Liver (tissue), 9 donors: Measurements from ENCODE around the gene GPR107. TPM values are rescaled to one million over a fixed set of nuclear protein-coding genes. Genes with fewer than 3 reads are reported as not detected.

ENCODE experiments used
- DNase-seq: peaks from one replicate; pipeline ENCODE4 v3.0.0-alpha.2; 2017; ENCODE audit warnings: low spot score
- H3K27ac ChIP-seq, 2 donors: one replicate each; pipeline ENCODE4 v1.7.0; 2013; ENCODE audit warnings: inconsistent platforms in 2 of 2, low read length in 2 of 2, control low read depth in 1 of 2, low read depth in 1 of 2, mild to moderate bottlenecking in 1 of 2
- H3K27me3 ChIP-seq, 4 donors: one replicate each; pipeline versions ENCODE4 v1.6.1 to v1.7.0; 2013; ENCODE audit warnings: low read length in 3 of 4, inconsistent platforms in 1 of 4, mild to moderate bottlenecking in 1 of 4, moderate library complexity in 1 of 4; ENCODE audit not compliant: control insufficient read depth in 4 of 4, insufficient read depth in 4 of 4
- H3K36me3 ChIP-seq, 4 donors: one replicate each; pipeline versions ENCODE4 v1.6.1 to v1.7.0; 2013; ENCODE audit warnings: low read length in 3 of 4, mild to moderate bottlenecking in 3 of 4, low read depth in 1 of 4, moderate library complexity in 1 of 4; ENCODE audit not compliant: control insufficient read depth in 4 of 4, insufficient read depth in 3 of 4
- H3K4me1 ChIP-seq, 4 donors: one replicate each; pipeline versions ENCODE4 v1.6.1 to v1.7.0; 2013; ENCODE audit warnings: low read length in 3 of 4, mild to moderate bottlenecking in 3 of 4, moderate library complexity in 1 of 4; ENCODE audit not compliant: control insufficient read depth in 4 of 4, insufficient read depth in 4 of 4
- H3K4me3 ChIP-seq, 3 donors: one replicate each; pipeline versions ENCODE4 v1.6.1 to v1.7.0; 2013; ENCODE audit warnings: low read length in 3 of 3, control low read depth in 1 of 3, low read depth in 1 of 3, mild to moderate bottlenecking in 1 of 3
- H3K9ac ChIP-seq, 2 donors: one replicate each; pipeline ENCODE4 v1.7.0; 2013; ENCODE audit warnings: low read length in 2 of 2, mild to moderate bottlenecking in 2 of 2, moderate library complexity in 2 of 2, control low read depth in 1 of 2, low read depth in 1 of 2
- H3K9me3 ChIP-seq, 4 donors: one replicate each; pipeline versions ENCODE4 v1.6.1 to v1.7.0; 2013; ENCODE audit warnings: low read length in 3 of 4; ENCODE audit not compliant: control insufficient read depth in 4 of 4
- EGR1 ChIP-seq, 2 donors: IDR thresholded peaks; 2 replicates each; pipeline ENCODE4 v1.6.1; 2016 to 2018; ENCODE audit warnings: antibody characterized with exemption in 2 of 2, low read depth in 2 of 2
- FOXA1 ChIP-seq: IDR thresholded peaks from 2 replicates; pipeline ENCODE4 v1.6.1; 2016; ENCODE audit warnings: antibody characterized with exemption
- FOXA2 ChIP-seq: IDR thresholded peaks from 2 replicates; pipeline ENCODE4 v1.6.1; 2016; ENCODE audit warnings: antibody characterized with exemption
- GABPA ChIP-seq, 2 donors: IDR thresholded peaks in 1 of 2; conservative IDR thresholded peaks in 1 of 2; 2 replicates each; pipeline ENCODE4 v1.6.1; 2016; ENCODE audit warnings: antibody characterized with exemption in 2 of 2, mild to moderate bottlenecking in 1 of 2, moderate library complexity in 1 of 2
- HNF4A ChIP-seq, 2 donors: conservative IDR thresholded peaks; 2 replicates each; pipeline ENCODE4 v1.6.1; 2016; ENCODE audit warnings: antibody characterized with exemption in 2 of 2, mild to moderate bottlenecking in 2 of 2
- HNF4G ChIP-seq: IDR thresholded peaks from 2 replicates; pipeline ENCODE4 v1.6.1; 2016; ENCODE audit warnings: antibody characterized with exemption
- JUND ChIP-seq, 2 donors: IDR thresholded peaks; 2 replicates each; pipeline ENCODE4 v1.6.1; 2016; ENCODE audit warnings: antibody characterized with exemption in 2 of 2
- NR2F2 ChIP-seq: IDR thresholded peaks from 2 replicates; pipeline ENCODE4 v1.6.1; 2016; ENCODE audit warnings: antibody characterized with exemption
- RAD21 ChIP-seq, 2 donors: IDR thresholded peaks; 2 replicates each; pipeline ENCODE4 v1.6.1; 2016; ENCODE audit warnings: antibody characterized with exemption in 2 of 2, mild to moderate bottlenecking in 2 of 2
- RXRA ChIP-seq, 2 donors: IDR thresholded peaks; 2 replicates each; pipeline ENCODE4 v1.6.1; 2017 to 2018; ENCODE audit warnings: antibody characterized with exemption in 2 of 2, mild to moderate bottlenecking in 1 of 2
- SP1 ChIP-seq: IDR thresholded peaks from 2 replicates; pipeline ENCODE4 v1.6.1; 2018; ENCODE audit warnings: antibody characterized with exemption, mild to moderate bottlenecking
- TAF1 ChIP-seq: conservative IDR thresholded peaks from 2 replicates; pipeline ENCODE4 v1.6.1; 2016; ENCODE audit warnings: antibody characterized with exemption, mild to moderate bottlenecking
- YY1 ChIP-seq: IDR thresholded peaks from 2 replicates; pipeline ENCODE4 v1.6.1; 2016; ENCODE audit warnings: antibody characterized with exemption, mild to moderate bottlenecking
- WGBS: extraction: QIAGEN DNeasy Blood & Tissue Kit; methylation state at CpG from one replicate; pipeline ENCODE4 v1.1.7; 2013; 5-methylcytosine and 5-hydroxymethylcytosine counted together
- polyA plus RNA-seq, 2 donors: library from polyadenylated mRNA; stranded (reverse) in 1 of 2; unstranded in 1 of 2; fragments of 200-250 nt in 1 of 2; fragments of >200 nt in 1 of 2; fragmentation: Nextera tagmentation in 1 of 2; extraction: Ambion mirVana in 1 of 2; gene quantifications; one replicate each; pipeline versions ENCODE4 v1.2.1 to v1.2.3, GENCODE V29; 2013 to 2015
- total RNA-seq, 2 donors: library from RNA; depleted of rRNA; stranded (reverse); fragments of >200 nt; gene quantifications; one replicate each; pipeline ENCODE4 v1.2.3, GENCODE V29; 2014
- TF ChIP-seq, protein P1 (sequence below): fragments of 150-350 bp; IDR thresholded peaks from 2 replicates; pipeline ENCODE4 v1.5.1; 2017; ENCODE audit warnings: improper control_type of control experiment, low read depth, low read length; ENCODE audit not compliant: missing input control
- TF ChIP-seq, protein P2 (sequence below): IDR thresholded peaks from 2 replicates; pipeline ENCODE4 v1.6.1; 2016; ENCODE audit warnings: antibody characterized with exemption, mild to moderate bottlenecking
- TF ChIP-seq, protein P3 (sequence below): IDR thresholded peaks from 2 replicates; pipeline ENCODE4 v1.6.1; 2016; ENCODE audit warnings: antibody characterized with exemption
- TF ChIP-seq, protein P4 (sequence below): IDR thresholded peaks from 2 replicates; pipeline ENCODE4 v1.6.1; 2016; ENCODE audit warnings: antibody characterized with exemption
- TF ChIP-seq, protein P5 (sequence below): IDR thresholded peaks from 2 replicates; pipeline ENCODE4 v1.6.1; 2016; ENCODE audit warnings: antibody characterized with exemption
- donor health status: healthy.
- donor health status: healthy.
- donor health status: healthy.
- donor health status: healthy.
- donor health status: healthy.

Gene GPR107
- total and polyA plus RNA-seq, 4 donors: 3.8 to 17.2 (median 11.4) TPM

DNA sequence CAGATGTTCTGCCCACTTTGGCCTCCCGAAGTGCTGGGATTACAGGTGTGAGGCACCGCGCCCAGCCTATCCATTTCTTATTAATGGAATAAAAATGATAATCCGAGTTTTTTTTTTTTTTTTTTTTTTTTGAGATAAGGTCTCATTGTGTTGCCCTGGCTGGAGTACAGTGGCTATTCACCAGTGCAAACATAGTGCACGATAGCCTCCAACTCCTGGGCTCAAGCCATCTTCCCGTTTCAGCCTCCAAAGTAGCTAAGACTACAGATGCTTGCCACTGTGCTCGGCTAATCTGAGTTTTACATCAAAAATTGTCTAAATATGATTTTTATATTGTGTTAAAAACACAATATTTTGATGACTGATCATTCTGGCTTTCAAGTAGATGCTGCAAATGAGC lies 6.6 kb downstream of the GPR107 start:
- TF ChIP-seq YY1 (no peak), EGR1 (IDR thresholded peaks at IDR 0.05; ENCODE audit: low read depth in 2 of 2) (no peak), HNF4G (no peak), NR2F2 (no peak), TAF1 (no peak), GABPA (IDR thresholded peaks at IDR 0.05 in 1 of 2, conservative IDR thresholded peaks at IDR 0.05 in 1 of 2) (no peak), SP1 (no peak), FOXA1 (no peak), RXRA (IDR thresholded peaks at IDR 0.05) (no peak)
- TF ChIP-seq, protein P1, sequence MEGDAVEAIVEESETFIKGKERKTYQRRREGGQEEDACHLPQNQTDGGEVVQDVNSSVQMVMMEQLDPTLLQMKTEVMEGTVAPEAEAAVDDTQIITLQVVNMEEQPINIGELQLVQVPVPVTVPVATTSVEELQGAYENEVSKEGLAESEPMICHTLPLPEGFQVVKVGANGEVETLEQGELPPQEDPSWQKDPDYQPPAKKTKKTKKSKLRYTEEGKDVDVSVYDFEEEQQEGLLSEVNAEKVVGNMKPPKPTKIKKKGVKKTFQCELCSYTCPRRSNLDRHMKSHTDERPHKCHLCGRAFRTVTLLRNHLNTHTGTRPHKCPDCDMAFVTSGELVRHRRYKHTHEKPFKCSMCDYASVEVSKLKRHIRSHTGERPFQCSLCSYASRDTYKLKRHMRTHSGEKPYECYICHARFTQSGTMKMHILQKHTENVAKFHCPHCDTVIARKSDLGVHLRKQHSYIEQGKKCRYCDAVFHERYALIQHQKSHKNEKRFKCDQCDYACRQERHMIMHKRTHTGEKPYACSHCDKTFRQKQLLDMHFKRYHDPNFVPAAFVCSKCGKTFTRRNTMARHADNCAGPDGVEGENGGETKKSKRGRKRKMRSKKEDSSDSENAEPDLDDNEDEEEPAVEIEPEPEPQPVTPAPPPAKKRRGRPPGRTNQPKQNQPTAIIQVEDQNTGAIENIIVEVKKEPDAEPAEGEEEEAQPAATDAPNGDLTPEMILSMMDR: no peak
- TF ChIP-seq, protein P2, sequence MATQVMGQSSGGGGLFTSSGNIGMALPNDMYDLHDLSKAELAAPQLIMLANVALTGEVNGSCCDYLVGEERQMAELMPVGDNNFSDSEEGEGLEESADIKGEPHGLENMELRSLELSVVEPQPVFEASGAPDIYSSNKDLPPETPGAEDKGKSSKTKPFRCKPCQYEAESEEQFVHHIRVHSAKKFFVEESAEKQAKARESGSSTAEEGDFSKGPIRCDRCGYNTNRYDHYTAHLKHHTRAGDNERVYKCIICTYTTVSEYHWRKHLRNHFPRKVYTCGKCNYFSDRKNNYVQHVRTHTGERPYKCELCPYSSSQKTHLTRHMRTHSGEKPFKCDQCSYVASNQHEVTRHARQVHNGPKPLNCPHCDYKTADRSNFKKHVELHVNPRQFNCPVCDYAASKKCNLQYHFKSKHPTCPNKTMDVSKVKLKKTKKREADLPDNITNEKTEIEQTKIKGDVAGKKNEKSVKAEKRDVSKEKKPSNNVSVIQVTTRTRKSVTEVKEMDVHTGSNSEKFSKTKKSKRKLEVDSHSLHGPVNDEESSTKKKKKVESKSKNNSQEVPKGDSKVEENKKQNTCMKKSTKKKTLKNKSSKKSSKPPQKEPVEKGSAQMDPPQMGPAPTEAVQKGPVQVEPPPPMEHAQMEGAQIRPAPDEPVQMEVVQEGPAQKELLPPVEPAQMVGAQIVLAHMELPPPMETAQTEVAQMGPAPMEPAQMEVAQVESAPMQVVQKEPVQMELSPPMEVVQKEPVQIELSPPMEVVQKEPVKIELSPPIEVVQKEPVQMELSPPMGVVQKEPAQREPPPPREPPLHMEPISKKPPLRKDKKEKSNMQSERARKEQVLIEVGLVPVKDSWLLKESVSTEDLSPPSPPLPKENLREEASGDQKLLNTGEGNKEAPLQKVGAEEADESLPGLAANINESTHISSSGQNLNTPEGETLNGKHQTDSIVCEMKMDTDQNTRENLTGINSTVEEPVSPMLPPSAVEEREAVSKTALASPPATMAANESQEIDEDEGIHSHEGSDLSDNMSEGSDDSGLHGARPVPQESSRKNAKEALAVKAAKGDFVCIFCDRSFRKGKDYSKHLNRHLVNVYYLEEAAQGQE: no peak
- TF ChIP-seq, protein P3, sequence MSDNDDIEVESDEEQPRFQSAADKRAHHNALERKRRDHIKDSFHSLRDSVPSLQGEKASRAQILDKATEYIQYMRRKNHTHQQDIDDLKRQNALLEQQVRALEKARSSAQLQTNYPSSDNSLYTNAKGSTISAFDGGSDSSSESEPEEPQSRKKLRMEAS: no peak
- H3K4me1 ChIP-seq: peaks cover 0 to 4% (median 0%) of the 10 kb centered on the region in 4 donors

DNA sequence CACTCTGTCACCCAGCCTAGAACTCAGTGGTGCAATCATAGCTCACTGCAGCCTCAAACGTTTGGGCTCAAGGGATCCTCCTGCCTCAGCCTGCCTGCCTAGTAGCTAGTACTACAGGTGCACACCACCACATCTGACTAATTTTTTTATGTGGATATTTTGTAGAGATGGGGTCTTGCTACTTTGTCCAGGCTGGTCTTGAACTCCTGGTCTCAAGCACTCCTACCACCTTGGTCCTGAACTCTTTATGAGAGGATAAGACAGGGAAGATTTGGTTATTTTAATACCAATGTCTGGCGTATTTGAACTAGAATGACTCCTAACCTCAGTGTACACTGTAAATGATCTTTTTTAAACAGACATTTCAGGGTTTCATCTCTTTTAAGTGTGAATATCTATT lies 9.0 kb downstream of the GPR107 start:
- no peaks in the 10 kb centered on the region for H3K27me3 ChIP-seq
- no peak overlapping the region for H3K27ac ChIP-seq
- peaks cover 0 to 6% (median 2%) of the 10 kb centered on the region in 4 donors for H3K36me3 ChIP-seq
- H3K9ac ChIP-seq: no peak overlapping the region
- 69% methylated on average over 2 of the region's 2 CpGs for WGBS
- H3K4me1 ChIP-seq: no peaks in the 10 kb centered on the region
- H3K9me3 ChIP-seq: no peaks in the 10 kb centered on the region
- TF ChIP-seq FOXA2 (no peak), HNF4G (no peak), HNF4A (conservative IDR thresholded peaks at IDR 0.05) (no peak), YY1 (no peak), EGR1 (IDR thresholded peaks at IDR 0.05; ENCODE audit: low read depth in 2 of 2) (no peak), TAF1 (no peak), FOXA1 (no peak), GABPA (IDR thresholded peaks at IDR 0.05 in 1 of 2, conservative IDR thresholded peaks at IDR 0.05 in 1 of 2) (no peak), JUND (IDR thresholded peaks at IDR 0.05) (no peak), SP1 (no peak), NR2F2 (no peak), RAD21 (IDR thresholded peaks at IDR 0.05) (no peak)
- TF ChIP-seq, protein P3: no peak
- TF ChIP-seq, protein P4, sequence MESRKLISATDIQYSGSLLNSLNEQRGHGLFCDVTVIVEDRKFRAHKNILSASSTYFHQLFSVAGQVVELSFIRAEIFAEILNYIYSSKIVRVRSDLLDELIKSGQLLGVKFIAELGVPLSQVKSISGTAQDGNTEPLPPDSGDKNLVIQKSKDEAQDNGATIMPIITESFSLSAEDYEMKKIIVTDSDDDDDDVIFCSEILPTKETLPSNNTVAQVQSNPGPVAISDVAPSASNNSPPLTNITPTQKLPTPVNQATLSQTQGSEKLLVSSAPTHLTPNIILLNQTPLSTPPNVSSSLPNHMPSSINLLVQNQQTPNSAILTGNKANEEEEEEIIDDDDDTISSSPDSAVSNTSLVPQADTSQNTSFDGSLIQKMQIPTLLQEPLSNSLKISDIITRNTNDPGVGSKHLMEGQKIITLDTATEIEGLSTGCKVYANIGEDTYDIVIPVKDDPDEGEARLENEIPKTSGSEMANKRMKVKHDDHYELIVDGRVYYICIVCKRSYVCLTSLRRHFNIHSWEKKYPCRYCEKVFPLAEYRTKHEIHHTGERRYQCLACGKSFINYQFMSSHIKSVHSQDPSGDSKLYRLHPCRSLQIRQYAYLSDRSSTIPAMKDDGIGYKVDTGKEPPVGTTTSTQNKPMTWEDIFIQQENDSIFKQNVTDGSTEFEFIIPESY: no peak
- TF ChIP-seq, protein P2: no peak
- TF ChIP-seq, protein P5, sequence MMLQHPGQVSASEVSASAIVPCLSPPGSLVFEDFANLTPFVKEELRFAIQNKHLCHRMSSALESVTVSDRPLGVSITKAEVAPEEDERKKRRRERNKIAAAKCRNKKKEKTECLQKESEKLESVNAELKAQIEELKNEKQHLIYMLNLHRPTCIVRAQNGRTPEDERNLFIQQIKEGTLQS: no peak
- no peak for DNase-seq
- no peak overlapping the region for H3K4me3 ChIP-seq

More for the DNA sequence above, 6.6 kb downstream of the GPR107 start:
- no peak overlapping the region for H3K4me3 ChIP-seq
- peaks cover 0 to 6% (median 2%) of the 10 kb centered on the region in 4 donors for H3K36me3 ChIP-seq
- H3K9me3 ChIP-seq: no peaks in the 10 kb centered on the region
- DNase-seq: no peak
- H3K27me3 ChIP-seq: no peaks in the 10 kb centered on the region
- no peak overlapping the region for H3K9ac ChIP-seq
- no peak overlapping the region for H3K27ac ChIP-seq
- 76% methylated on average over 7 of the region's 7 CpGs for WGBS
